WTC11 (cell line): ENCODE results near the gene PRMT9. TPM values are rescaled to one million over a fixed set of nuclear protein-coding genes. Genes with fewer than 3 reads are reported as not detected.

Experiments used
- ATAC-seq: fragments of 200-7000 bp; cut with Tn5 transposase; 2 replicates; pipeline ENCODE4 v1.10.0; 2021; ENCODE audit warnings: mild to moderate bottlenecking, moderate library complexity
- CTCF ChIA-PET: fragments of 300-600 bp; sonication (Branson Sonifier 250); formaldehyde crosslinking; loops from one replicate; lab custom pipeline; 2021; ENCODE audit warnings: antibody characterized with exemption; lab: Charles Lee
- POLR2A ChIA-PET: fragments of 350-600 bp; sonication (Branson Sonifier 250); formaldehyde crosslinking; loops from one replicate; lab custom pipeline; 2021; ENCODE audit warnings: antibody characterized with exemption; lab: Charles Lee
- DNase-seq: peaks from one replicate; pipeline ENCODE4 v3.0.0; 2021; ENCODE audit warnings: low spot score
- H3K27ac Mint-ChIP-seq: 2 replicates; pipeline ENCODE4 v1.8.0; 2021; ENCODE audit warnings: mixed read lengths
- H3K27me3 Mint-ChIP-seq: 2 replicates; pipeline ENCODE4 v1.8.0; 2021; ENCODE audit warnings: low read depth, mild to moderate bottlenecking, moderate library complexity, mixed read lengths
- H3K36me3 Mint-ChIP-seq: 2 replicates; pipeline ENCODE4 v1.8.0; 2021; ENCODE audit warnings: mixed read lengths
- H3K4me1 Mint-ChIP-seq: 2 replicates; pipeline ENCODE4 v1.8.0; 2022; ENCODE audit warnings: mixed read lengths
- H3K4me3 Mint-ChIP-seq: 2 replicates; pipeline ENCODE4 v1.8.0; 2021; ENCODE audit warnings: mild to moderate bottlenecking, moderate library complexity, mixed read lengths
- H3K9me3 Mint-ChIP-seq: 2 replicates; pipeline ENCODE4 v1.8.0; 2021; ENCODE audit warnings: mixed read lengths
- CBFB ChIP-seq: sonication (generic); formaldehyde crosslinking; IDR thresholded peaks from 2 replicates; pipeline ENCODE4 v1.8.1; 2022; ENCODE audit warnings: mild to moderate bottlenecking, low read depth, missing genetic modification reagents
- ELF4 ChIP-seq: sonication (generic); formaldehyde crosslinking; IDR thresholded peaks from 2 replicates; pipeline ENCODE4 v1.8.1; 2022; ENCODE audit warnings: low read depth, mild to moderate bottlenecking, moderate library complexity, missing genetic modification reagents
- FOXJ3 ChIP-seq: sonication (generic); formaldehyde crosslinking; IDR thresholded peaks from 2 replicates; pipeline ENCODE4 v1.9.0; 2021; ENCODE audit warnings: missing genetic modification reagents, mild to moderate bottlenecking, borderline replicate concordance
- GABPB1 ChIP-seq: sonication (generic); formaldehyde crosslinking; IDR thresholded peaks from 2 replicates; pipeline ENCODE4 v1.8.1; 2023; ENCODE audit warnings: mild to moderate bottlenecking, missing genetic modification reagents
- MXD4 ChIP-seq: fragments of 250-450 bp; sonication (Bioruptor Pico); IDR thresholded peaks from 2 replicates; pipeline ENCODE4 v1.8.0; 2021; ENCODE audit warnings: mild to moderate bottlenecking, moderate library complexity, borderline replicate concordance
- NFYB ChIP-seq: sonication (generic); formaldehyde crosslinking; conservative IDR thresholded peaks from 2 replicates; pipeline ENCODE4 v1.8.0; 2022; ENCODE audit warnings: low read depth, missing genetic modification reagents
- NR1H2 ChIP-seq: sonication (generic); formaldehyde crosslinking; IDR thresholded peaks from 2 replicates; pipeline ENCODE4 v1.9.0; 2021; ENCODE audit warnings: mild to moderate bottlenecking, moderate library complexity, missing genetic modification reagents
- NR2C2 ChIP-seq: sonication (generic); formaldehyde crosslinking; IDR thresholded peaks from 2 replicates; pipeline ENCODE4 v1.8.0; 2022; ENCODE audit warnings: mild to moderate bottlenecking, missing genetic modification reagents
- RORB ChIP-seq: fragments of 250-450 bp; sonication (Bioruptor Pico); IDR thresholded peaks from 2 replicates; pipeline ENCODE4 v1.9.0; 2021; ENCODE audit warnings: mild to moderate bottlenecking
- ZNF671 ChIP-seq: fragments of 250-450 bp; sonication (Bioruptor Pico); IDR thresholded peaks from 2 replicates; pipeline ENCODE4 v1.8.0; 2021; ENCODE audit warnings: mild to moderate bottlenecking
- total RNA-seq: library from RNA; stranded (reverse); gene quantifications from 3 replicates; pipeline ENCODE4 v1.2.3, GENCODE V29; 2021
- TF ChIP-seq, protein P1 (sequence below): sonication (generic); formaldehyde crosslinking; IDR thresholded peaks from 2 replicates; pipeline ENCODE4 v1.8.1; 2023; ENCODE audit warnings: mild to moderate bottlenecking, moderate library complexity, missing genetic modification reagents
- TF ChIP-seq, protein P2 (sequence below): sonication (generic); formaldehyde crosslinking; IDR thresholded peaks from 2 replicates; pipeline ENCODE4 v1.8.0; 2022; ENCODE audit warnings: mild to moderate bottlenecking, missing genetic modification reagents
- TF ChIP-seq, protein P3 (sequence below): fragments of 250-450 bp; sonication (Bioruptor Pico); IDR thresholded peaks from 2 replicates; pipeline ENCODE4 v1.9.0; 2021; ENCODE audit warnings: mild to moderate bottlenecking
- TF ChIP-seq, protein P4 (sequence below): fragments of 250-450 bp; sonication (Bioruptor Pico); IDR thresholded peaks from 2 replicates; pipeline ENCODE4 v1.8.0; 2021; ENCODE audit warnings: mild to moderate bottlenecking
- TF ChIP-seq, protein P5 (sequence below): sonication (generic); formaldehyde crosslinking; conservative IDR thresholded peaks from 2 replicates; pipeline ENCODE4 v1.8.1; 2022; ENCODE audit warnings: mild to moderate bottlenecking, missing genetic modification reagents
- TF ChIP-seq, protein P6 (sequence below): sonication (generic); formaldehyde crosslinking; IDR thresholded peaks from 2 replicates; pipeline ENCODE4 v1.8.0; 2022; ENCODE audit warnings: mild to moderate bottlenecking, missing genetic modification reagents
- TF ChIP-seq, protein P7 (sequence below): sonication (generic); formaldehyde crosslinking; IDR thresholded peaks from 2 replicates; pipeline ENCODE4 v1.8.0; 2022; ENCODE audit warnings: mild to moderate bottlenecking, missing genetic modification reagents

PRMT9 gene
- total RNA-seq, 1 experiment from 2014 or later: 11.4 TPM

DNA sequence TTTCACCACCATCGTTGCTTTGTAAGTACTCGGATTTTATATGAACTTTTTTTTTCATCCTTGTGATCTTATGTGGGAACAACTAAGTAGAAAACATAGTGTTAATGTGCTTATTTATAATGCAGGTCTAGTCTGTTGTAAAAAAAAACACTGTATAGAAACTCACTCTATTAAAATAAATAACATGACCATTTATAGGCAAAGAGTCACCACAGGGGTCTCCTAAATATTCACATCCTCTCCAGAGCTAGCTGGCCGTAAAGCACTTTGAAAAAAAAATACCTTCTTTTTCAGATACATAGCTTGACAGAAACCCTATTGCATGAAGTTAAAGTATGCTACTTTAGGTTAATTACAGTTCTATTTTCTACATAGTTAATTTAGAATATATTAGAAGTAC, 55.5 kb downstream of the PRMT9 start:
- ATAC-seq (peak; percentile 55), DNase-seq (no peak)
- peaks cover 43% of the 10 kb centered on the region for H3K4me1 Mint-ChIP-seq
- H3K27me3 Mint-ChIP-seq: no peaks in the 10 kb centered on the region
- H3K9me3 Mint-ChIP-seq: no peaks in the 10 kb centered on the region
- CTCF ChIA-PET: interaction anchor here (0.8 to 3.9 kb wide), 6 partner anchors 11 to 238 kb away, joined by 3 to 30 read pairs (median 4); partner anchors contain the start of gene TMEM184C
- H3K27ac Mint-ChIP-seq: peak overlapping the region; percentile 85
- TF ChIP-seq, protein P1, sequence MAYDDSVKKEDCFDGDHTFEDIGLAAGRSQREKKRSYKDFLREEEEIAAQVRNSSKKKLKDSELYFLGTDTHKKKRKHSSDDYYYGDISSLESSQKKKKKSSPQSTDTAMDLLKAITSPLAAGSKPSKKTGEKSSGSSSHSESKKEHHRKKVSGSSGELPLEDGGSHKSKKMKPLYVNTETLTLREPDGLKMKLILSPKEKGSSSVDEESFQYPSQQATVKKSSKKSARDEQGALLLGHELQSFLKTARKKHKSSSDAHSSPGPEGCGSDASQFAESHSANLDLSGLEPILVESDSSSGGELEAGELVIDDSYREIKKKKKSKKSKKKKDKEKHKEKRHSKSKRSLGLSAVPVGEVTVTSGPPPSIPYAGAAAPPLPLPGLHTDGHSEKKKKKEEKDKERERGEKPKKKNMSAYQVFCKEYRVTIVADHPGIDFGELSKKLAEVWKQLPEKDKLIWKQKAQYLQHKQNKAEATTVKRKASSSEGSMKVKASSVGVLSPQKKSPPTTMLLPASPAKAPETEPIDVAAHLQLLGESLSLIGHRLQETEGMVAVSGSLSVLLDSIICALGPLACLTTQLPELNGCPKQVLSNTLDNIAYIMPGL (CRISPR knock-in tag): no peak
- TF ChIP-seq, all 79 proteins: peak for 0
- POLR2A ChIA-PET: interaction anchor here (1.1 kb wide), 1 partner anchor 11 kb away, joined by 4 read pairs; the partner anchor contains the start of gene TMEM184C
- peaks cover 44% of the 10 kb centered on the region for H3K36me3 Mint-ChIP-seq
- peak overlapping the region; percentile 33 for H3K4me3 Mint-ChIP-seq

DNA sequence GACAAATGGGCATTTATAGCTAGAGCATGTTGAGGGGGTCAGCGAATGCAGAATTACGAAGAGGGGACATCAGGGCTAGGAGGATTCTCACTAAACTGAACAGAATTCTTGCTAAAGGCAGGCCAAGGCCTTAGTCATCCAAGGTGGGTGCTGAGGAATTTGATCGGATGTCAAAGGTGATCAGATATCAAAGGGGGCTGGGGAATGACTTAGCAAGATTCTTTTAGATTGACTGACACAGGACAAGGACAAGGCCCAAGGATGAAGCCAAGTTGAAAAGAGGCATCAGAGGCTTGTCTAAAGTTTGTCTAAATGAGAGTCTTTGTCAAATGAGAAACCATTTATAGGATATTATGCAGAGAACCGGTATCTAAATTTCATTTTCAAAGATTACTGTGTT, 57.1 kb downstream of the PRMT9 start:
- POLR2A ChIA-PET: no interaction called here
- no peak for DNase-seq
- no peak overlapping the region for H3K4me3 Mint-ChIP-seq

DNA sequence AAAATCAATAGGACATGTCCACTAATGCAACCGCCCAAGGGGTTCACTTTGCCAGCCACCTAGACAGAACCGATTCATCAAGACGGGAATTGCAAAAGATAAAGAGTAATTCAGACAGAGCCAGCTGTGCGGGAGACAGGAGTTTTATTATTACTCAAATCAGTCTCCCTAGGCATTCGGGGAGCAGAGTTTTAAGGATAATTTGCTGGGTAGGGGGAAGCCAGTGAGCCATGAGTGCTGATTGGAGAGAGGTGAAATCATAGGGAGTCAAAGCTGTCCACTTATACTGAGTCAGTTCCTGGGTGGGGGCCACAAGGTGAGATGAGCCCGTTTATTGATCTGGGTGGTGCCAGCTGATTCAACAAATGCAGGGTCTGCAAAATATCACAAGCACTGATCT, 58.2 kb downstream of the PRMT9 start:
- peaks cover 50% of the 10 kb centered on the region for H3K4me1 Mint-ChIP-seq
- POLR2A ChIA-PET: interaction anchor here (0.9 kb wide), 1 partner anchor 8 kb away, joined by 4 read pairs; the partner anchor contains the start of gene TMEM184C
- CTCF ChIA-PET: interaction anchor here (0.7 to 1.8 kb wide), 2 partner anchors 241 kb away, joined by 4 to 9 read pairs; no protein-coding TSS in a partner anchor
- no peaks in the 10 kb centered on the region for H3K9me3 Mint-ChIP-seq
- peak overlapping the region; percentile 62 for H3K27ac Mint-ChIP-seq
- peak; percentile 51 for ATAC-seq
- H3K27me3 Mint-ChIP-seq: no peaks in the 10 kb centered on the region
- H3K4me3 Mint-ChIP-seq: no peak overlapping the region
- DNase-seq: no peak
- peaks cover 41% of the 10 kb centered on the region for H3K36me3 Mint-ChIP-seq
- TF ChIP-seq, protein P2, sequence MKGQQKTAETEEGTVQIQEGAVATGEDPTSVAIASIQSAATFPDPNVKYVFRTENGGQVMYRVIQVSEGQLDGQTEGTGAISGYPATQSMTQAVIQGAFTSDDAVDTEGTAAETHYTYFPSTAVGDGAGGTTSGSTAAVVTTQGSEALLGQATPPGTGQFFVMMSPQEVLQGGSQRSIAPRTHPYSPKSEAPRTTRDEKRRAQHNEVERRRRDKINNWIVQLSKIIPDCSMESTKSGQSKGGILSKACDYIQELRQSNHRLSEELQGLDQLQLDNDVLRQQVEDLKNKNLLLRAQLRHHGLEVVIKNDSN (CRISPR knock-in tag): no peak
- TF ChIP-seq MXD4 (CRISPR knock-in tag): no peak

More for the DNA sequence above, 57.1 kb downstream of the PRMT9 start:
- H3K36me3 Mint-ChIP-seq: peaks cover 46% of the 10 kb centered on the region
- peak overlapping the region; percentile 54 for H3K27ac Mint-ChIP-seq
- H3K4me1 Mint-ChIP-seq: peaks cover 47% of the 10 kb centered on the region
- no peaks in the 10 kb centered on the region for H3K9me3 Mint-ChIP-seq
- peak; percentile 40; the same call in 1 of the 2 replicates for ATAC-seq
- TF ChIP-seq GABPB1 (CRISPR knock-in tag): no peak
- no peak for TF ChIP-seq NR1H2
- no peak for TF ChIP-seq ZNF671
- TF ChIP-seq, protein P3, sequence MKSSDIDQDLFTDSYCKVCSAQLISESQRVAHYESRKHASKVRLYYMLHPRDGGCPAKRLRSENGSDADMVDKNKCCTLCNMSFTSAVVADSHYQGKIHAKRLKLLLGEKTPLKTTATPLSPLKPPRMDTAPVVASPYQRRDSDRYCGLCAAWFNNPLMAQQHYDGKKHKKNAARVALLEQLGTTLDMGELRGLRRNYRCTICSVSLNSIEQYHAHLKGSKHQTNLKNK: no peak
- no peak for TF ChIP-seq FOXJ3 (CRISPR knock-in tag)
- TF ChIP-seq NR2C2 (CRISPR knock-in tag): no peak
- no peak for TF ChIP-seq ELF4 (CRISPR knock-in tag)
- no peak for TF ChIP-seq NFYB
- TF ChIP-seq CBFB (CRISPR knock-in tag): no peak
- TF ChIP-seq, protein P4, sequence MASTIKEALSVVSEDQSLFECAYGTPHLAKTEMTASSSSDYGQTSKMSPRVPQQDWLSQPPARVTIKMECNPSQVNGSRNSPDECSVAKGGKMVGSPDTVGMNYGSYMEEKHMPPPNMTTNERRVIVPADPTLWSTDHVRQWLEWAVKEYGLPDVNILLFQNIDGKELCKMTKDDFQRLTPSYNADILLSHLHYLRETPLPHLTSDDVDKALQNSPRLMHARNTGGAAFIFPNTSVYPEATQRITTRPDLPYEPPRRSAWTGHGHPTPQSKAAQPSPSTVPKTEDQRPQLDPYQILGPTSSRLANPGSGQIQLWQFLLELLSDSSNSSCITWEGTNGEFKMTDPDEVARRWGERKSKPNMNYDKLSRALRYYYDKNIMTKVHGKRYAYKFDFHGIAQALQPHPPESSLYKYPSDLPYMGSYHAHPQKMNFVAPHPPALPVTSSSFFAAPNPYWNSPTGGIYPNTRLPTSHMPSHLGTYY (CRISPR knock-in tag): no peak
- TF ChIP-seq, protein P5, sequence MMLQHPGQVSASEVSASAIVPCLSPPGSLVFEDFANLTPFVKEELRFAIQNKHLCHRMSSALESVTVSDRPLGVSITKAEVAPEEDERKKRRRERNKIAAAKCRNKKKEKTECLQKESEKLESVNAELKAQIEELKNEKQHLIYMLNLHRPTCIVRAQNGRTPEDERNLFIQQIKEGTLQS (CRISPR knock-in tag): no peak
- TF ChIP-seq, protein P2 (CRISPR knock-in tag): no peak
- no peak for TF ChIP-seq RORB (CRISPR knock-in tag)
- TF ChIP-seq, protein P6, sequence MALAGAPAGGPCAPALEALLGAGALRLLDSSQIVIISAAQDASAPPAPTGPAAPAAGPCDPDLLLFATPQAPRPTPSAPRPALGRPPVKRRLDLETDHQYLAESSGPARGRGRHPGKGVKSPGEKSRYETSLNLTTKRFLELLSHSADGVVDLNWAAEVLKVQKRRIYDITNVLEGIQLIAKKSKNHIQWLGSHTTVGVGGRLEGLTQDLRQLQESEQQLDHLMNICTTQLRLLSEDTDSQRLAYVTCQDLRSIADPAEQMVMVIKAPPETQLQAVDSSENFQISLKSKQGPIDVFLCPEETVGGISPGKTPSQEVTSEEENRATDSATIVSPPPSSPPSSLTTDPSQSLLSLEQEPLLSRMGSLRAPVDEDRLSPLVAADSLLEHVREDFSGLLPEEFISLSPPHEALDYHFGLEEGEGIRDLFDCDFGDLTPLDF (CRISPR knock-in tag): no peak
- TF ChIP-seq, protein P7, sequence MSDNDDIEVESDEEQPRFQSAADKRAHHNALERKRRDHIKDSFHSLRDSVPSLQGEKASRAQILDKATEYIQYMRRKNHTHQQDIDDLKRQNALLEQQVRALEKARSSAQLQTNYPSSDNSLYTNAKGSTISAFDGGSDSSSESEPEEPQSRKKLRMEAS (CRISPR knock-in tag): no peak
- CTCF ChIA-PET: interaction anchor here (0.9 kb wide), 1 partner anchor 240 kb away, joined by 3 read pairs; no protein-coding TSS in a partner anchor
- H3K27me3 Mint-ChIP-seq: no peaks in the 10 kb centered on the region
